KOPT-K1 (cell line): ENCODE measurements around the gene BAG3.
"Not testable (repeated sequence)": the region's sequence is repeated elsewhere in the genome, so short reads cannot be mapped to it uniquely, and the experiment has no call there.

Experiments used
- H3K27ac ChIP-seq: fragments of 200-600 bp; sonication (generic); 2 replicates; pipeline ENCODE4 v1.5.1; 2016; ENCODE audit warnings: antibody characterized with exemption, mild to moderate bottlenecking, low read depth, low read length; ENCODE audit not compliant: poor library complexity, severe bottlenecking
- H3K36me3 ChIP-seq: fragments of 200-600 bp; sonication (generic); 2 replicates; pipeline ENCODE4 v1.5.1; 2017; ENCODE audit warnings: antibody characterized with exemption, mild to moderate bottlenecking, low read length, moderate library complexity; ENCODE audit not compliant: insufficient read depth
- H3K9me3 ChIP-seq: fragments of 200-600 bp; sonication (generic); 2 replicates; pipeline ENCODE4 v1.5.1; 2017; ENCODE audit warnings: antibody characterized with exemption, low read length, mild to moderate bottlenecking; ENCODE audit not compliant: insufficient read depth, poor library complexity, severe bottlenecking

The BAG3 gene

GRCh38 chr10:119688033-119688508 lies 36.9 kb downstream of the BAG3 start:
- Histone ChIP-seq H3K36me3 (no peaks in the 10 kb centered on the region), H3K27ac (no peak overlapping the region), H3K9me3 (no peaks in the 10 kb centered on the region)

- no peak overlapping the region for H3K27ac ChIP-seq
- no peaks in the 10 kb centered on the region for H3K36me3 ChIP-seq
- no peaks in the 10 kb centered on the region for H3K9me3 ChIP-seq
Measured at GRCh38 chr10:119689016-119689580, 37.9 kb downstream of the BAG3 start.

- Histone ChIP-seq H3K36me3 (no peaks in the 10 kb centered on the region), H3K9me3 (no peaks in the 10 kb centered on the region), H3K27ac (no peak overlapping the region)
Measured at GRCh38 chr10:119691726-119692125, 40.5 kb downstream of the BAG3 start.

GRCh38 chr10:119693262-119693957 lies 42.2 kb downstream of the BAG3 start:
- Histone ChIP-seq H3K27ac (no peak overlapping the region), H3K9me3 (no peaks in the 10 kb centered on the region)

GRCh38 chr10:119694608-119695007 lies 43.4 kb downstream of the BAG3 start:
- Histone ChIP-seq H3K9me3 (no peaks in the 10 kb centered on the region), H3K36me3 (no peaks in the 10 kb centered on the region), H3K27ac (no peak overlapping the region)

More at GRCh38 chr10:119693262-119693957, 42.2 kb downstream of the BAG3 start:
- H3K36me3 ChIP-seq, result no peaks in the 10 kb centered on the region

- Histone ChIP-seq H3K36me3 (no peaks in the 10 kb centered on the region), H3K27ac (no peak overlapping the region), H3K9me3 (no peaks in the 10 kb centered on the region)
Measured at GRCh38 chr10:119700321-119700954, 49.3 kb downstream of the BAG3 start.

GRCh38 chr10:119701861-119702260 lies 50.7 kb downstream of the BAG3 start:
- peaks cover 7% of the 10 kb centered on the region for H3K9me3 ChIP-seq
- no peaks in the 10 kb centered on the region for H3K36me3 ChIP-seq
- H3K27ac ChIP-seq, result no peak overlapping the region

- H3K27ac ChIP-seq, result no peak overlapping the region
- H3K36me3 ChIP-seq, result no peaks in the 10 kb centered on the region
- H3K9me3 ChIP-seq, result peaks cover 13% of the 10 kb centered on the region
Measured at GRCh38 chr10:119702583-119702982, 51.4 kb downstream of the BAG3 start.

GRCh38 chr10:119703903-119704508 lies 52.8 kb downstream of the BAG3 start:
- no peak overlapping the region for H3K27ac ChIP-seq
- H3K9me3 ChIP-seq, result peaks cover 16% of the 10 kb centered on the region
- no peaks in the 10 kb centered on the region for H3K36me3 ChIP-seq

- H3K9me3 ChIP-seq, result peaks cover 16% of the 10 kb centered on the region
- no peak overlapping the region for H3K27ac ChIP-seq
- H3K36me3 ChIP-seq, result no peaks in the 10 kb centered on the region
Measured at GRCh38 chr10:119705434-119705831, 54.3 kb downstream of the BAG3 start.

GRCh38 chr10:119706521-119707278 lies 55.5 kb downstream of the BAG3 start:
- no peaks in the 10 kb centered on the region for H3K36me3 ChIP-seq
- peaks cover 27% of the 10 kb centered on the region for H3K9me3 ChIP-seq
- no peak overlapping the region for H3K27ac ChIP-seq

GRCh38 chr10:119707331-119707730 lies 56.2 kb downstream of the BAG3 start:
- H3K27ac ChIP-seq, H3K36me3 ChIP-seq: not testable (repeated sequence)
- peaks cover 27% of the 10 kb centered on the region for H3K9me3 ChIP-seq

- not testable (repeated sequence) for H3K27ac ChIP-seq
- H3K9me3 ChIP-seq, result peaks cover 27% of the 10 kb centered on the region
Measured at GRCh38 chr10:119710935-119711334, 59.8 kb downstream of the BAG3 start.

GRCh38 chr10:119713744-119714483 lies 62.7 kb downstream of the BAG3 start:
- Histone ChIP-seq H3K36me3 (no peaks in the 10 kb centered on the region), H3K9me3 (peaks cover 11% of the 10 kb centered on the region), H3K27ac (no peak overlapping the region)

More at GRCh38 chr10:119710935-119711334, 59.8 kb downstream of the BAG3 start:
- H3K36me3 ChIP-seq, result not testable (repeated sequence)
